ENCODE results near the gene HBD. TPM values are rescaled to one million over a fixed set of nuclear protein-coding genes. Genes with fewer than 3 reads are reported as not detected.

Gene HBD
- polyA plus RNA-seq, 1 of the 3 experiments (the other 2 are of a cell fraction) = not detected

GRCh38 chr11:5239046-5239445 lies 4.8 kb upstream of the HBD start:
- ChIA-PET POLR2A (no interaction called here), CTCF (no interaction called here)
- no peaks in the 10 kb centered on the region for H3K4me1 ChIP-seq (ENCODE audit: control insufficient read depth in 1 of 2, insufficient read depth in 2 of 2, low read depth in 1 of 2, low read length in 1 of 2)
- no peak overlapping the region for H3K9ac ChIP-seq
- H3K79me2 ChIP-seq (ENCODE audit: insufficient read depth) = no peaks in the 10 kb centered on the region
- H3K4me3 ChIP-seq (ENCODE audit: low read depth in 2 of 2, low read length in 1 of 2) = no peak overlapping the region
- no peak overlapping the region for H2AFZ ChIP-seq (ENCODE audit: low read depth)
- H4K20me1 ChIP-seq (ENCODE audit: insufficient read depth) = no peaks in the 10 kb centered on the region
- no peak overlapping the region for H3K27ac ChIP-seq (ENCODE audit: low read depth in 2 of 2, low read length in 1 of 2)
- H3K9me2 ChIP-seq = no peaks in the 10 kb centered on the region
- H3F3A ChIP-seq (replicated peaks; ENCODE audit: insufficient read depth) = no peaks in the 10 kb centered on the region
- TF ChIP-seq ZBTB33 (IDR thresholded peaks at IDR 0.05; ENCODE audit: borderline replicate concordance, low read depth) = no peak
- TF ChIP-seq SIN3A (IDR thresholded peaks at IDR 0.05; ENCODE audit: borderline replicate concordance, low read depth, low read length) = no peak
- TF ChIP-seq NFIC (IDR thresholded peaks at IDR 0.05; ENCODE audit: borderline replicate concordance) = no peak
- no peak for TF ChIP-seq PBX3 (IDR thresholded peaks at IDR 0.05)
- no peak for TF ChIP-seq MAX (IDR thresholded peaks at IDR 0.05; ENCODE audit: low read depth)
- TF ChIP-seq FOXJ3 (CRISPR knock-in tag; IDR thresholded peaks at IDR 0.05) = no peak
- no peak for TF ChIP-seq RXRA (IDR thresholded peaks at IDR 0.05; ENCODE audit: borderline replicate concordance, low read depth)
- no peak for TF ChIP-seq FOXM1 (IDR thresholded peaks at IDR 0.05; ENCODE audit: low read depth)
- no peak for TF ChIP-seq CHD2 (IDR thresholded peaks at IDR 0.05; ENCODE audit: low read length, partially characterized antibody)
- H3K4me2 ChIP-seq = no peak overlapping the region
- H3K27me3 ChIP-seq (ENCODE audit: insufficient read depth) = no peaks in the 10 kb centered on the region
- H3K36me3 ChIP-seq (replicated peaks in 1 of 2; ENCODE audit: control insufficient read depth in 1 of 2, insufficient read depth in 2 of 2, low read length in 1 of 2) = no peaks in the 10 kb centered on the region
- DNase-seq = no peak
- H3K9me3 ChIP-seq = no peaks in the 10 kb centered on the region

- H3F3A ChIP-seq (replicated peaks; ENCODE audit: insufficient read depth) = no peaks in the 10 kb centered on the region
- no peaks in the 10 kb centered on the region for H3K79me2 ChIP-seq (ENCODE audit: insufficient read depth)
- H4K20me1 ChIP-seq (ENCODE audit: insufficient read depth) = no peaks in the 10 kb centered on the region
- DNase-seq = no peak
- no peaks in the 10 kb centered on the region for H3K9me2 ChIP-seq
- no peak overlapping the region for H3K27ac ChIP-seq (ENCODE audit: low read depth in 2 of 2, low read length in 1 of 2)
- H3K9me3 ChIP-seq = no peaks in the 10 kb centered on the region
- CTCF ChIA-PET = no interaction called here
- POLR2A ChIA-PET = no interaction called here
- H2AFZ ChIP-seq (ENCODE audit: low read depth) = no peak overlapping the region
- no peak overlapping the region for H3K4me2 ChIP-seq
- H3K36me3 ChIP-seq (replicated peaks in 1 of 2; ENCODE audit: control insufficient read depth in 1 of 2, insufficient read depth in 2 of 2, low read length in 1 of 2) = no peaks in the 10 kb centered on the region
- no peak for TF ChIP-seq POLR2AphosphoS5 (IDR thresholded peaks at IDR 0.05; ENCODE audit: low read depth, low read length)
- no peak overlapping the region for H3K9ac ChIP-seq
- H3K4me3 ChIP-seq (ENCODE audit: low read depth in 2 of 2, low read length in 1 of 2) = no peak overlapping the region
- 0% methylated on average over 2 of the region's 2 CpGs for WGBS (ENCODE audit: low lambda C conversion rate)
- no peaks in the 10 kb centered on the region for H3K4me1 ChIP-seq (ENCODE audit: control insufficient read depth in 1 of 2, insufficient read depth in 2 of 2, low read depth in 1 of 2, low read length in 1 of 2)
- no peaks in the 10 kb centered on the region for H3K27me3 ChIP-seq (ENCODE audit: insufficient read depth)
These were observed 4.2 kb upstream of the HBD start for GRCh38 chr11:5238486-5238885.

GRCh38 chr11:5237420-5237819 lies 3.1 kb upstream of the HBD start:
- H3K9me2 ChIP-seq = no peaks in the 10 kb centered on the region
- CTCF ChIA-PET = no interaction called here
- WGBS (ENCODE audit: low lambda C conversion rate) = 3% methylated on average over 2 of the region's 2 CpGs

More at GRCh38 chr11:5237420-5237819, 3.1 kb upstream of the HBD start:
- Histone ChIP-seq H3K27me3 (ENCODE audit: insufficient read depth) (no peaks in the 10 kb centered on the region), H3K36me3 (replicated peaks in 1 of 2; ENCODE audit: control insufficient read depth in 1 of 2, insufficient read depth in 2 of 2, low read length in 1 of 2) (no peaks in the 10 kb centered on the region), H3K27ac (ENCODE audit: low read depth in 2 of 2, low read length in 1 of 2) (no peak overlapping the region), H2AFZ (ENCODE audit: low read depth) (no peak overlapping the region), H3F3A (replicated peaks; ENCODE audit: insufficient read depth) (no peaks in the 10 kb centered on the region), H3K9ac (no peak overlapping the region), H3K9me3 (no peaks in the 10 kb centered on the region), H3K4me3 (ENCODE audit: low read depth in 2 of 2, low read length in 1 of 2) (no peak overlapping the region), H3K4me1 (ENCODE audit: control insufficient read depth in 1 of 2, insufficient read depth in 2 of 2, low read depth in 1 of 2, low read length in 1 of 2) (no peaks in the 10 kb centered on the region), H3K4me2 (no peak overlapping the region), H3K79me2 (ENCODE audit: insufficient read depth) (no peaks in the 10 kb centered on the region), H4K20me1 (ENCODE audit: insufficient read depth) (no peaks in the 10 kb centered on the region)
- POLR2A ChIA-PET = no interaction called here
- no peak for DNase-seq
- TF ChIP-seq MXI1 (IDR thresholded peaks at IDR 0.05; ENCODE audit: low read depth, low read length) (no peak), USF1 (IDR thresholded peaks at IDR 0.05; ENCODE audit: borderline replicate concordance, low read depth) (no peak), RCOR1 (IDR thresholded peaks at IDR 0.05; ENCODE audit: low read length) (no peak)

Measured in SK-N-SH (cell line).